ENCODE measurements around the gene CCDC116. TPM values are rescaled to one million over a fixed set of nuclear protein-coding genes. Genes with fewer than 3 reads are reported as not detected.

The CCDC116 gene
- total and polyA plus RNA-seq, 10 of the 15 experiments (the other 5 are each of a cell fraction or from before 2014, with no cell fraction given) = 0.04 to 0.18 (median 0.04) TPM; not detected in 6

DNA sequence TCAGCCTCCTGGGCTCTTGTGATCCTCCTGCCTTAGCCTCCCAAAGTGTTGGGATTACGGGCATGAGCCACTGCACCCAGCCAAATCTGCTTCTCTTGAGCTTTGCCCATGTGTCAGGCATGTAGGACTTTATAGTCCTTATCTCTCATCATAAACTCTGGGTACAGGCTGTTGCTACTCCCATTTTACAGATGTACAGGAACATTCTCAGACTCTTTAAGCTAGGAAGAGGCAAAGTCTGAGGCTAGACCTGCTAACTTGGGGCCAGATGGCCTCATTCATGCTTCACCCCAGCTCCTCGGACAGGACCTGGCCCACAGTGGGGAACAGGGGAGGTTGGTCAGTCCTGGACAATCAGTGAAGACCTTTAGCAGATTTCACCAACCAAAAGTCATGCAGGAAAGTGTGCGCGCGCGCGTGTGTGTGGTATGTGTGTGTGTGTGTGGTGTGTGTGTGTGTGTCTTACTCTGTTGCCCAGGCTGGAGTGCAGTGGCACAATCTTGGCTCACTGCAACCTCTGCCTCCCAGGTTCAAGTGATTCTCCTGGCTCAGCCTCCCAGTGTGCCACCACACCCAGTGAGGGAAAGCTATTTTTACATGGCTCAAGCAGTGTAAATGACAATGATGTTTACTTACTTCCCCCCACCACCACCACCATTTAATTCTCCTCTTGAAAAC, 26.5 kb upstream of the CCDC116 start:
- Histone ChIP-seq H4K20me1 (ENCODE audit: control insufficient read depth, insufficient read depth) (peaks cover 3% of the 10 kb centered on the region; the same call in 1 of the 2 replicates), H3K27me3 (replicated peaks in 1 of 2; ENCODE audit: control insufficient read depth in 2 of 2, insufficient read depth in 2 of 2, low read length in 1 of 2) (no peaks in the 10 kb centered on the region), H2AFZ (ENCODE audit: control insufficient read depth, low read depth, low read length) (no peak overlapping the region), H3K4me2 (ENCODE audit: control insufficient read depth, insufficient read depth) (no peak overlapping the region), H3K36me3 (ENCODE audit: control insufficient read depth in 2 of 2, insufficient read depth in 2 of 2, low read length in 1 of 2) (peaks cover 9 to 14% of the 10 kb centered on the region in 2 experiments; a peak in 3 of 4 replicates), H3K4me3 (no peak overlapping the region), H3K4me1 (ENCODE audit: control insufficient read depth, insufficient read depth, low read length) (peaks cover 4% of the 10 kb centered on the region; the same call in 1 of the 2 replicates), H3K79me2 (ENCODE audit: control insufficient read depth, insufficient read depth, low read length) (peaks cover 49% of the 10 kb centered on the region), H3K27ac (ENCODE audit: control insufficient read depth, insufficient read depth) (no peak overlapping the region), H3K9ac (ENCODE audit: control insufficient read depth, insufficient read depth, low read length) (no peak overlapping the region), H3K9me3 (replicated peaks; ENCODE audit: control insufficient read depth, insufficient read depth, low read length) (no peaks in the 10 kb centered on the region)
- intact Hi-C loops (cut with micrococcal nuclease; ENCODE audit: unreplicated experiment) (no loop called here), in situ Hi-C loops (cut with MboI) (no loop called here)
- no peak for DNase-seq (ENCODE audit: low read depth, low spot score)
- ChIA-PET CTCF (interaction anchor here (0.7 to 1.4 kb wide), 4 partner anchors 8 to 40 kb away, joined by 3 to 4 read pairs (median 3); no protein-coding TSS in a partner anchor), SMC1A (ENCODE audit: uncharacterized antibody, unreplicated experiment) (interaction anchor here (1.2 to 3.5 kb wide), 2 partner anchors 10 to 35 kb away, joined by 3 to 12 read pairs; no protein-coding TSS in a partner anchor), RAD21 (ENCODE audit: unreplicated experiment) (no interaction called here), POLR2A (interaction anchor here (1.1 to 1.8 kb wide), 3 partner anchors 9 to 23 kb away, joined by 3 to 8 read pairs (median 6); no protein-coding TSS in a partner anchor)
- no peak for TF ChIP-seq ZNF24 (IDR thresholded peaks at IDR 0.05)
- TF ChIP-seq NR2C1 (IDR thresholded peaks at IDR 0.05) = no peak
- TF ChIP-seq, protein P1, sequence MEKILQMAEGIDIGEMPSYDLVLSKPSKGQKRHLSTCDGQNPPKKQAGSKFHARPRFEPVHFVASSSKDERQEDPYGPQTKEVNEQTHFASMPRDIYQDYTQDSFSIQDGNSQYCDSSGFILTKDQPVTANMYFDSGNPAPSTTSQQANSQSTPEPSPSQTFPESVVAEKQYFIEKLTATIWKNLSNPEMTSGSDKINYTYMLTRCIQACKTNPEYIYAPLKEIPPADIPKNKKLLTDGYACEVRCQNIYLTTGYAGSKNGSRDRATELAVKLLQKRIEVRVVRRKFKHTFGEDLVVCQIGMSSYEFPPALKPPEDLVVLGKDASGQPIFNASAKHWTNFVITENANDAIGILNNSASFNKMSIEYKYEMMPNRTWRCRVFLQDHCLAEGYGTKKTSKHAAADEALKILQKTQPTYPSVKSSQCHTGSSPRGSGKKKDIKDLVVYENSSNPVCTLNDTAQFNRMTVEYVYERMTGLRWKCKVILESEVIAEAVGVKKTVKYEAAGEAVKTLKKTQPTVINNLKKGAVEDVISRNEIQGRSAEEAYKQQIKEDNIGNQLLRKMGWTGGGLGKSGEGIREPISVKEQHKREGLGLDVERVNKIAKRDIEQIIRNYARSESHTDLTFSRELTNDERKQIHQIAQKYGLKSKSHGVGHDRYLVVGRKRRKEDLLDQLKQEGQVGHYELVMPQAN (conservative IDR thresholded peaks at IDR 0.05) = no peak
- TF ChIP-seq LARP7 (IDR thresholded peaks at IDR 0.05) = no peak
- no peak for TF ChIP-seq ZZZ3 (IDR thresholded peaks at IDR 0.05; ENCODE audit: control insufficient read depth, insufficient read length, low read depth)
- no peak for TF ChIP-seq EGR1 (IDR thresholded peaks at IDR 0.05; ENCODE audit: borderline replicate concordance in 1 of 2, low read depth in 2 of 2, low read length in 2 of 2)
- TF ChIP-seq MEF2B (IDR thresholded peaks at IDR 0.05; ENCODE audit: partially characterized antibody, poor library complexity, severe bottlenecking) = no peak
- no peak for TF ChIP-seq ATF7 (IDR thresholded peaks at IDR 0.05; ENCODE audit: low read depth)
- TF ChIP-seq SIX5 (IDR thresholded peaks at IDR 0.05; ENCODE audit: low read depth, low read length, severe bottlenecking) = no peak
- TF ChIP-seq, protein P2, sequence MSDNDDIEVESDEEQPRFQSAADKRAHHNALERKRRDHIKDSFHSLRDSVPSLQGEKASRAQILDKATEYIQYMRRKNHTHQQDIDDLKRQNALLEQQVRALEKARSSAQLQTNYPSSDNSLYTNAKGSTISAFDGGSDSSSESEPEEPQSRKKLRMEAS (IDR thresholded peaks at IDR 0.05; ENCODE audit: low read depth, low read length) = no peak
- TF ChIP-seq ZNF274 (IDR thresholded peaks at IDR 0.05; ENCODE audit: insufficient read depth, insufficient read length) = no peak
- no peak for TF ChIP-seq RAD51 (IDR thresholded peaks at IDR 0.05)
- no peak for TF ChIP-seq BACH1 (IDR thresholded peaks at IDR 0.05; ENCODE audit: borderline replicate concordance)
- no peak for TF ChIP-seq SRF (IDR thresholded peaks at IDR 0.05; ENCODE audit: low read depth in 2 of 2, low read length in 2 of 2)
- FAIRE-seq = no peak
- 91% methylated on average over 7 of the region's 7 CpGs for WGBS (ENCODE audit: insufficient coverage, insufficient replicate concordance, low lambda C conversion rate, missing lambda C conversion rate)
- ATAC-seq = no peak
- no TSS peak for BruUV-seq (replicated peaks)
